HEK293 (cell line): ENCODE results near the gene HSPB6.

Experiments used
- BCL11B ChIP-seq: fragments of 450-650 bp; formaldehyde crosslinking; IDR thresholded peaks from 2 replicates; pipeline ENCODE4 v1.5.1; 2016; ENCODE audit warnings: low read depth, missing biosample characterization, missing genetic modification characterization
- FEZF1 ChIP-seq: fragments of 450-650 bp; formaldehyde crosslinking; IDR thresholded peaks from 2 replicates; pipeline ENCODE4 v1.5.1; 2016; ENCODE audit warnings: missing biosample characterization, missing genetic modification characterization
- GLI4 ChIP-seq: fragments of 450-650 bp; formaldehyde crosslinking; IDR thresholded peaks from 2 replicates; pipeline ENCODE4 v1.5.1; 2016; ENCODE audit warnings: missing biosample characterization, missing genetic modification characterization
- GLIS1 ChIP-seq: fragments of 450-650 bp; formaldehyde crosslinking; IDR thresholded peaks from 2 replicates; pipeline ENCODE4 v1.5.1; 2016; ENCODE audit warnings: missing biosample characterization, missing genetic modification characterization
- IKZF3 ChIP-seq: fragments of 450-650 bp; IDR thresholded peaks from 2 replicates; pipeline ENCODE4 v1.5.0; 2018; ENCODE audit warnings: missing biosample characterization, mild to moderate bottlenecking, missing genetic modification characterization, moderate library complexity
- KLF8 ChIP-seq: fragments of 450-650 bp; formaldehyde crosslinking; IDR thresholded peaks from 2 replicates; pipeline ENCODE4 v1.5.1; 2016; ENCODE audit warnings: missing biosample characterization, missing genetic modification characterization
- MEIS1 ChIP-seq: sonication (generic); formaldehyde crosslinking; IDR thresholded peaks from 2 replicates; pipeline ENCODE4 v1.8.1; 2022; ENCODE audit warnings: missing genetic modification reagents, mild to moderate bottlenecking, borderline replicate concordance
- MYNN ChIP-seq: fragments of 450-650 bp; formaldehyde crosslinking; IDR thresholded peaks from 2 replicates; pipeline ENCODE4 v1.5.1; 2016; ENCODE audit warnings: missing biosample characterization, missing genetic modification characterization, borderline replicate concordance
- OSR2 ChIP-seq: fragments of 450-650 bp; formaldehyde crosslinking; IDR thresholded peaks from 2 replicates; pipeline ENCODE4 v1.5.1; 2016; ENCODE audit warnings: missing biosample characterization, missing genetic modification characterization
- PRDM1 ChIP-seq: fragments of 450-650 bp; formaldehyde crosslinking; IDR thresholded peaks from 2 replicates; pipeline ENCODE4; 2016; ENCODE audit warnings: missing biosample characterization, missing genetic modification characterization
- REPIN1 ChIP-seq: fragments of 450-650 bp; formaldehyde crosslinking; IDR thresholded peaks from 2 replicates; pipeline ENCODE4 v1.5.1; 2017; ENCODE audit warnings: missing biosample characterization, missing genetic modification characterization, low read depth
- TCF7L2 ChIP-seq: IDR thresholded peaks from 2 replicates; pipeline ENCODE4 v1.6.1; 2011; ENCODE audit warnings: low read depth, mild to moderate bottlenecking, inconsistent platforms, low read length, moderate library complexity, borderline replicate concordance
- ZBTB17 ChIP-seq: fragments of 450-650 bp; formaldehyde crosslinking; IDR thresholded peaks from 2 replicates; pipeline ENCODE4 v1.5.1; 2016; ENCODE audit warnings: missing biosample characterization, missing genetic modification characterization
- ZNF114 ChIP-seq: fragments of 450-650 bp; formaldehyde crosslinking; IDR thresholded peaks from 2 replicates; pipeline ENCODE4 v1.5.0; 2017; ENCODE audit warnings: missing biosample characterization, missing genetic modification characterization
- ZNF132 ChIP-seq: fragments of 450-650 bp; formaldehyde crosslinking; IDR thresholded peaks from 2 replicates; pipeline ENCODE4 v1.5.1; 2017; ENCODE audit warnings: missing biosample characterization, missing genetic modification characterization, borderline replicate concordance
- ZNF280D ChIP-seq: fragments of 450-650 bp; formaldehyde crosslinking; IDR thresholded peaks from 2 replicates; pipeline ENCODE4 v1.5.1; 2016; ENCODE audit warnings: missing biosample characterization, missing genetic modification characterization
- ZNF311 ChIP-seq: fragments of 450-650 bp; formaldehyde crosslinking; IDR thresholded peaks from 2 replicates; pipeline ENCODE4 v1.5.1; 2017; ENCODE audit warnings: missing biosample characterization, missing genetic modification characterization, borderline replicate concordance
- ZNF350 ChIP-seq: fragments of 450-650 bp; formaldehyde crosslinking; IDR thresholded peaks from 2 replicates; pipeline ENCODE4 v1.5.0; 2017; ENCODE audit warnings: missing biosample characterization, mild to moderate bottlenecking, missing genetic modification characterization
- ZNF366 ChIP-seq: fragments of 450-650 bp; formaldehyde crosslinking; conservative IDR thresholded peaks from 2 replicates; pipeline ENCODE4 v1.5.1; 2016; ENCODE audit warnings: missing biosample characterization, missing genetic modification characterization
- ZNF398 ChIP-seq: fragments of 450-650 bp; formaldehyde crosslinking; IDR thresholded peaks from 2 replicates; pipeline ENCODE4 v1.5.1; 2017; ENCODE audit warnings: missing biosample characterization, missing genetic modification characterization
- ZNF571 ChIP-seq: fragments of 450-650 bp; formaldehyde crosslinking; IDR thresholded peaks from 2 replicates; pipeline ENCODE4 v1.5.0; 2017; ENCODE audit warnings: missing biosample characterization, missing genetic modification characterization
- ZNF580 ChIP-seq: fragments of 450-650 bp; formaldehyde crosslinking; IDR thresholded peaks from 2 replicates; pipeline ENCODE4 v1.5.1; 2016; ENCODE audit warnings: missing biosample characterization, missing genetic modification characterization
- ZNF621 ChIP-seq: fragments of 450-650 bp; formaldehyde crosslinking; IDR thresholded peaks from 2 replicates; pipeline ENCODE4 v1.5.1; 2017; ENCODE audit warnings: missing biosample characterization, missing genetic modification characterization
- ZNF654 ChIP-seq: fragments of 450-650 bp; formaldehyde crosslinking; IDR thresholded peaks from 2 replicates; pipeline ENCODE4 v1.5.1; 2016; ENCODE audit warnings: low read depth, missing biosample characterization, missing genetic modification characterization
- ZNF707 ChIP-seq: fragments of 450-650 bp; formaldehyde crosslinking; IDR thresholded peaks from 2 replicates; pipeline ENCODE4 v1.5.1; 2016; ENCODE audit warnings: missing biosample characterization, missing genetic modification characterization
- ZNF837 ChIP-seq: fragments of 450-650 bp; formaldehyde crosslinking; IDR thresholded peaks from 2 replicates; pipeline ENCODE4 v1.5.1; 2016; ENCODE audit warnings: missing biosample characterization, missing genetic modification characterization
- TF ChIP-seq, protein P1 (sequence below): fragments of 450-650 bp; formaldehyde crosslinking; IDR thresholded peaks from 2 replicates; pipeline ENCODE4 v1.5.1; 2017; ENCODE audit warnings: missing biosample characterization, missing genetic modification characterization
- TF ChIP-seq, protein P2 (sequence below): fragments of 450-650 bp; IDR thresholded peaks from 2 replicates; pipeline ENCODE4 v1.5.1; 2018; ENCODE audit warnings: missing biosample characterization, missing genetic modification characterization
- TF ChIP-seq, protein P3 (sequence below): fragments of 450-650 bp; formaldehyde crosslinking; IDR thresholded peaks from 2 replicates; pipeline ENCODE4 v1.5.1; 2016; ENCODE audit warnings: missing biosample characterization, missing genetic modification characterization

The HSPB6 gene

GRCh38 chr19:35740423-35741202 is 16.2 kb downstream of the HSPB6 start (continued):
- TF ChIP-seq ZNF280D (no peak), ZNF398 (0 out of 2 replicates have a peak, but pooled peaks have one; percentile 80), BCL11B (peak; percentile 92; the same call in 1 of the 2 replicates), ZNF580 (0 out of 2 replicates have a peak, but pooled peaks have one; percentile 20), KLF8 (tag by site-specific recombination) (peak; percentile 97), ZNF350 (tag by site-specific recombination) (no peak), ZNF837 (tag by site-specific recombination) (no peak), ZNF366 (tag by site-specific recombination) (peak; percentile 96), OSR2 (tag by site-specific recombination) (peak; percentile 78), ZNF707 (tag by site-specific recombination) (no peak), ZNF654 (tag by site-specific recombination) (no peak), ZNF132 (no peak), GLIS1 (tag by site-specific recombination) (peak; percentile 96), FEZF1 (tag by site-specific recombination) (no peak), MYNN (tag by site-specific recombination) (no peak), ZNF571 (no peak), IKZF3 (tag by site-specific recombination) (peak; percentile 89), PRDM1 (tag by site-specific recombination) (peak; percentile 77), MEIS1 (CRISPR knock-in tag) (no peak), GLI4 (no peak), ZNF311 (no peak), ZBTB17 (tag by site-specific recombination) (peak; percentile 100), REPIN1 (tag by site-specific recombination) (peak; percentile 71; the same call in 1 of the 2 replicates), ZNF114 (tag by site-specific recombination) (no peak), TCF7L2 (no peak), ZNF621 (tag by site-specific recombination) (no peak)
- TF ChIP-seq, protein P1, sequence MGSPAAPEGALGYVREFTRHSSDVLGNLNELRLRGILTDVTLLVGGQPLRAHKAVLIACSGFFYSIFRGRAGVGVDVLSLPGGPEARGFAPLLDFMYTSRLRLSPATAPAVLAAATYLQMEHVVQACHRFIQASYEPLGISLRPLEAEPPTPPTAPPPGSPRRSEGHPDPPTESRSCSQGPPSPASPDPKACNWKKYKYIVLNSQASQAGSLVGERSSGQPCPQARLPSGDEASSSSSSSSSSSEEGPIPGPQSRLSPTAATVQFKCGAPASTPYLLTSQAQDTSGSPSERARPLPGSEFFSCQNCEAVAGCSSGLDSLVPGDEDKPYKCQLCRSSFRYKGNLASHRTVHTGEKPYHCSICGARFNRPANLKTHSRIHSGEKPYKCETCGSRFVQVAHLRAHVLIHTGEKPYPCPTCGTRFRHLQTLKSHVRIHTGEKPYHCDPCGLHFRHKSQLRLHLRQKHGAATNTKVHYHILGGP (tag by site-specific recombination) = no peak
- TF ChIP-seq, protein P2, sequence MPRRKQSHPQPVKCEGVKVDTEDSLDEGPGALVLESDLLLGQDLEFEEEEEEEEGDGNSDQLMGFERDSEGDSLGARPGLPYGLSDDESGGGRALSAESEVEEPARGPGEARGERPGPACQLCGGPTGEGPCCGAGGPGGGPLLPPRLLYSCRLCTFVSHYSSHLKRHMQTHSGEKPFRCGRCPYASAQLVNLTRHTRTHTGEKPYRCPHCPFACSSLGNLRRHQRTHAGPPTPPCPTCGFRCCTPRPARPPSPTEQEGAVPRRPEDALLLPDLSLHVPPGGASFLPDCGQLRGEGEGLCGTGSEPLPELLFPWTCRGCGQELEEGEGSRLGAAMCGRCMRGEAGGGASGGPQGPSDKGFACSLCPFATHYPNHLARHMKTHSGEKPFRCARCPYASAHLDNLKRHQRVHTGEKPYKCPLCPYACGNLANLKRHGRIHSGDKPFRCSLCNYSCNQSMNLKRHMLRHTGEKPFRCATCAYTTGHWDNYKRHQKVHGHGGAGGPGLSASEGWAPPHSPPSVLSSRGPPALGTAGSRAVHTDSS (tag by site-specific recombination) = no peak
- TF ChIP-seq, protein P3, sequence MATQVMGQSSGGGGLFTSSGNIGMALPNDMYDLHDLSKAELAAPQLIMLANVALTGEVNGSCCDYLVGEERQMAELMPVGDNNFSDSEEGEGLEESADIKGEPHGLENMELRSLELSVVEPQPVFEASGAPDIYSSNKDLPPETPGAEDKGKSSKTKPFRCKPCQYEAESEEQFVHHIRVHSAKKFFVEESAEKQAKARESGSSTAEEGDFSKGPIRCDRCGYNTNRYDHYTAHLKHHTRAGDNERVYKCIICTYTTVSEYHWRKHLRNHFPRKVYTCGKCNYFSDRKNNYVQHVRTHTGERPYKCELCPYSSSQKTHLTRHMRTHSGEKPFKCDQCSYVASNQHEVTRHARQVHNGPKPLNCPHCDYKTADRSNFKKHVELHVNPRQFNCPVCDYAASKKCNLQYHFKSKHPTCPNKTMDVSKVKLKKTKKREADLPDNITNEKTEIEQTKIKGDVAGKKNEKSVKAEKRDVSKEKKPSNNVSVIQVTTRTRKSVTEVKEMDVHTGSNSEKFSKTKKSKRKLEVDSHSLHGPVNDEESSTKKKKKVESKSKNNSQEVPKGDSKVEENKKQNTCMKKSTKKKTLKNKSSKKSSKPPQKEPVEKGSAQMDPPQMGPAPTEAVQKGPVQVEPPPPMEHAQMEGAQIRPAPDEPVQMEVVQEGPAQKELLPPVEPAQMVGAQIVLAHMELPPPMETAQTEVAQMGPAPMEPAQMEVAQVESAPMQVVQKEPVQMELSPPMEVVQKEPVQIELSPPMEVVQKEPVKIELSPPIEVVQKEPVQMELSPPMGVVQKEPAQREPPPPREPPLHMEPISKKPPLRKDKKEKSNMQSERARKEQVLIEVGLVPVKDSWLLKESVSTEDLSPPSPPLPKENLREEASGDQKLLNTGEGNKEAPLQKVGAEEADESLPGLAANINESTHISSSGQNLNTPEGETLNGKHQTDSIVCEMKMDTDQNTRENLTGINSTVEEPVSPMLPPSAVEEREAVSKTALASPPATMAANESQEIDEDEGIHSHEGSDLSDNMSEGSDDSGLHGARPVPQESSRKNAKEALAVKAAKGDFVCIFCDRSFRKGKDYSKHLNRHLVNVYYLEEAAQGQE (tag by site-specific recombination) = no peak
